Suprapubic skin (tissue), 4 donors: ENCODE measurements around the gene CNTD1. TPM values are rescaled to one million over a fixed set of nuclear protein-coding genes. Genes with fewer than 3 reads are reported as not detected.
"Not testable (repeated sequence)": the region's sequence is repeated elsewhere in the genome, so short reads cannot be mapped to it uniquely, and the experiment has no call there.

ENCODE experiments used
- DNase-seq, 2 donors: peaks; one replicate each; pipeline ENCODE4 v3.0.0-alpha.2; 2019; ENCODE audit warnings: low spot score in 2 of 2
- H3K27ac ChIP-seq: fragments of 200-600 bp; sonication (generic); one replicate; pipeline ENCODE4 v1.5.1; 2019
- H3K27me3 ChIP-seq: fragments of 200-600 bp; sonication (generic); one replicate; pipeline ENCODE4 v1.5.1; 2019
- H3K36me3 ChIP-seq: fragments of 200-600 bp; sonication (generic); one replicate; pipeline ENCODE4 v1.5.1; 2019
- H3K4me1 ChIP-seq: fragments of 200-600 bp; sonication (generic); one replicate; pipeline ENCODE4 v1.5.1; 2019
- H3K4me3 ChIP-seq: fragments of 200-600 bp; sonication (generic); one replicate; pipeline ENCODE4 v1.5.1; 2019; ENCODE audit warnings: mild to moderate bottlenecking
- H3K9me3 ChIP-seq: fragments of 200-600 bp; sonication (generic); one replicate; pipeline ENCODE4 v1.5.1; 2019
- CTCF ChIP-seq, 2 donors: fragments of 200-600 bp in 1 of 2; fragments of 450-650 bp in 1 of 2; sonication (generic) in 1 of 2; IDR thresholded peaks; one replicate each; pipeline ENCODE4 v1.5.1; 2016 to 2019; ENCODE audit warnings: antibody characterized with exemption in 2 of 2, mild to moderate bottlenecking in 1 of 2, moderate library complexity in 1 of 2
- EP300 ChIP-seq: sonication (generic); formaldehyde crosslinking; IDR thresholded peaks from one replicate; pipeline ENCODE4 v1.6.1; 2017; ENCODE audit warnings: antibody characterized with exemption
- POLR2A ChIP-seq, 2 donors: fragments of 450-650 bp; IDR thresholded peaks; one replicate each; pipeline ENCODE4 v1.6.1; 2017; ENCODE audit warnings: antibody characterized with exemption in 2 of 2, mild to moderate bottlenecking in 2 of 2, moderate library complexity in 2 of 2
- POLR2AphosphoS5 ChIP-seq, 3 donors: sonication (generic); formaldehyde crosslinking; IDR thresholded peaks; one replicate each; pipeline ENCODE4 v1.6.1; 2017; ENCODE audit warnings: antibody characterized with exemption in 3 of 3
- WGBS: methylation state at CpG from one replicate; pipeline ENCODE4 v1.1.5; 2018; 5-methylcytosine and 5-hydroxymethylcytosine counted together
- total RNA-seq, 4 donors: library from RNA; depleted of rRNA; stranded (reverse); fragments of >200 nt; gene quantifications; one replicate each; pipeline ENCODE4 v1.1.0, GENCODE V29; 2016

CNTD1 gene
- total RNA-seq, 4 donors from 2014 or later = 0.42 TPM; not detected in 3

DNA sequence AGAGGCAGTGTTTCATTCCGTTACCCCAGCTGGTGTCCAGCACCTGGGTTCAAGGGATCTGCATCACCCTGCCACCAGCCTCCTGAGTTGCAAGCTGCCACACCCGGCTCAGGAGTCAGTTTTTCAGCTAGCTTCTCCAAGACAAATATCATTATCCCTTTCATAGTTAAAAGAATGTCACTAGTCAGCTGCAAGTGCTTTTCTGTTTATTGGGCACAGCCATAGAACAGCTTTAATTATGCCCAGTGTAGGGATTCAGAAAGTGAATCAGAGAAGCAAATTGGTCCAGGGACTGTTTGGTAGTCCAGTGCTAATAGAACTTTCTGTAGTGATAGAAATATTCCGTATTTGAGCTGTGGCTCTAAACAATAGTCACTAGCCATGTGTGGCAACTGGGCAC lies 49.4 kb downstream of the CNTD1 start:
- H3K36me3 ChIP-seq = peaks cover 25% of the 10 kb centered on the region
- DNase-seq = no peak
- no peak overlapping the region for H3K4me3 ChIP-seq
- 77% methylated on average over 3 of the region's 3 CpGs for WGBS
- H3K4me1 ChIP-seq = peaks cover 24% of the 10 kb centered on the region
- no peak for TF ChIP-seq POLR2A (IDR thresholded peaks at IDR 0.05)
- TF ChIP-seq POLR2AphosphoS5 (IDR thresholded peaks at IDR 0.05) = no peak
- TF ChIP-seq CTCF (IDR thresholded peaks at IDR 0.05) = no peak
- no peak for TF ChIP-seq EP300
- no peaks in the 10 kb centered on the region for H3K27me3 ChIP-seq
- H3K9me3 ChIP-seq = no peaks in the 10 kb centered on the region
- no peak overlapping the region for H3K27ac ChIP-seq

GRCh38 chr17:42849031-42849430 lies 50.4 kb downstream of the CNTD1 start:
- 90% methylated on average over 4 of the region's 9 CpGs for WGBS
- Histone ChIP-seq H3K27ac (no peak overlapping the region), H3K36me3 (peaks cover 17% of the 10 kb centered on the region), H3K9me3 (no peaks in the 10 kb centered on the region), H3K4me3 (no peak overlapping the region), H3K4me1 (peaks cover 24% of the 10 kb centered on the region), H3K27me3 (no peaks in the 10 kb centered on the region)
- no peak for TF ChIP-seq CTCF (IDR thresholded peaks at IDR 0.05)
- no peak for TF ChIP-seq POLR2AphosphoS5 (IDR thresholded peaks at IDR 0.05)
- TF ChIP-seq EP300 = no peak
- TF ChIP-seq POLR2A (IDR thresholded peaks at IDR 0.05) = no peak
- DNase-seq = no peak

- no peaks in the 10 kb centered on the region for H3K9me3 ChIP-seq
- no peak overlapping the region for H3K27ac ChIP-seq
- peaks cover 24% of the 10 kb centered on the region for H3K4me1 ChIP-seq
- no peak overlapping the region for H3K4me3 ChIP-seq
- peaks cover 12% of the 10 kb centered on the region for H3K36me3 ChIP-seq
- 55% methylated on average over 6 of the region's 8 CpGs for WGBS
- TF ChIP-seq POLR2AphosphoS5 (IDR thresholded peaks at IDR 0.05) = no peak
- no peak for TF ChIP-seq POLR2A (IDR thresholded peaks at IDR 0.05)
- no peak for TF ChIP-seq EP300
- TF ChIP-seq CTCF (IDR thresholded peaks at IDR 0.05) = no peak
- H3K27me3 ChIP-seq = no peaks in the 10 kb centered on the region
- DNase-seq = no peak
Measured at GRCh38 chr17:42849451-42850181, 51.0 kb downstream of the CNTD1 start.

DNA sequence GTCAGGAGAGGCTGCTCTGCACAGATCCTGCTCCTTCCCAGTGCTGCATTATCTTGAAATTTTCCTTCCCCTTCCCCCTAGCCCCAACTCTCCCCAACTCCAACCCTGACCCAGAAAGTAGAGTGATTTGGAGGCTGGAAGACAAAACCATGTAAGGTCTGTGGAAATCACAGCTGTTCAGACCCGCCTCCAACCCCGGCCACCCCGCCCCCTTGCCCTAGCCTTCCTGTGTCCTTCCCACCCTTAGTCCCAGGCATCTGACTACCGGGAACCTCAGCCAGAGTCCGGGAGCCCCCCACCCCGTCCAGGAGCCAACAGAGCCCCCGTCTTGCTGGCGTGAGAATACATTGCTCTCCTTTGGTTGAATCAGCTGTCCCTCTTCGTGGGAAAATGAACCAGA lies 52.3 kb downstream of the CNTD1 start, which contains the start of gene AOC3:
TSS of gene AOC3 (plus strand) at position 246 of the 400 bp plus-strand sequence. CDS start at position 391, 145 bp downstream.
- H3K4me1 ChIP-seq = peaks cover 24% of the 10 kb centered on the region
- TF ChIP-seq CTCF (IDR thresholded peaks at IDR 0.05) = no peak
- TF ChIP-seq POLR2AphosphoS5 (IDR thresholded peaks at IDR 0.05) = no peak
- TF ChIP-seq EP300 = no peak
- no peak for TF ChIP-seq POLR2A (IDR thresholded peaks at IDR 0.05)
- no peaks in the 10 kb centered on the region for H3K36me3 ChIP-seq
- DNase-seq = no peak
- WGBS = 30% methylated on average over 9 of the region's 9 CpGs
- H3K27me3 ChIP-seq = no peaks in the 10 kb centered on the region
- H3K27ac ChIP-seq = no peak within 1 kb of the TSS
- H3K9me3 ChIP-seq = no peaks in the 10 kb centered on the region
- peak within 1 kb of the TSS; percentile 33 for H3K4me3 ChIP-seq

- not testable (repeated sequence) for DNase-seq, H3K27me3 ChIP-seq, H3K36me3 ChIP-seq, H3K27ac ChIP-seq, H3K9me3 ChIP-seq
- H3K4me1 ChIP-seq = peaks cover 18% of the 10 kb centered on the region
- peak overlapping the region; percentile 33 for H3K4me3 ChIP-seq
- WGBS = 73% methylated on average over 4 of the region's 28 CpGs
Measured at GRCh38 chr17:42851371-42852240, 52.9 kb downstream of the CNTD1 start.
